ENCODE measurements around the gene PEX11B.

Gene PEX11B

DNA sequence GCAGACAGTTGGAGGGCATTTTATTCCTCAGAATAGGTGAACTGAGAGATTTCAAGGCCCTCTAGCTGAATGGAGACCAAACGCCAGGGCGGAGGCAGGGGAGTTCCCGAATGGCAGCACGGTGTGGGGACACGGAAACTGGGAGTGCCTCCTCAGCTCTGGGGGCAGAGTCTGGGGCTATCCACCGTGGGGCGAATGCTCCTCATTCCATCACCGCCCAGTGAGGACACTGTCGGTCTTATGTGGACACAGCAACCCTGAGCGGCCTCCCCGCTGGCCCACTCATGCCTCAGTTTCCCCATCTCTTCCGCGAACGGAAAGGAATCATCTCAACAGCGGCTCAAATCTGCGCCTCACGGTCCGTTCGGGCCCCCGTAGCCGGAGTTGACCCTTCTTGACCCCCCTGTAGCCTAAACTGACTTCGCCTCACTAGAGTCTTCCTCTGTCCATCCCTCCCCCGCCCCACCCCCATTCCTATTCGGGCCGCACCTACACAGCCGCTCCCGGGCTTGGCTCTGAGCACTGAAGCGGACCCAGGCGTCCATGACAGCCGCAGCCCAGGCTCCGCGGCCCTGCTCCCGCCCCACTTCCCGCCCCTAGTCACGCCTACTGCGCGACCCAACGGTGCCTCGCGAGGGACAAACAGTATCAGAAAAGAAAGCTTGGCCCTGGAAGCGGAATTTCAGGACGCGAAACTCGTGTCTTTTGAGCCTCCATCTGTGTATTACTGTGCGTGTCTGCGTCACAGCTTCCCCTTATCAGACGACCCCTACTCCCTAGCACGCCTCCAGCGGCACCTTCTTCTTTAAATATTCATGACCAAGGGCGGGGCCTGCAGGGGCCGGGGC, at the start of gene PEX11B:
Gene PEX11B, minus strand, starts transcription at position 574 of the 848 bp plus-strand sequence. Its CDS starts 29 bp downstream, at position 545.
- in situ Hi-C loops (cut with HindIII; ENCODE audit: low pct_ligation_motif_present, low pct_unique_long_range_greater_than_20kb, low sequenced_read_pairs) = no loop called here
- peak; percentile 88 for DNase-seq

DNA sequence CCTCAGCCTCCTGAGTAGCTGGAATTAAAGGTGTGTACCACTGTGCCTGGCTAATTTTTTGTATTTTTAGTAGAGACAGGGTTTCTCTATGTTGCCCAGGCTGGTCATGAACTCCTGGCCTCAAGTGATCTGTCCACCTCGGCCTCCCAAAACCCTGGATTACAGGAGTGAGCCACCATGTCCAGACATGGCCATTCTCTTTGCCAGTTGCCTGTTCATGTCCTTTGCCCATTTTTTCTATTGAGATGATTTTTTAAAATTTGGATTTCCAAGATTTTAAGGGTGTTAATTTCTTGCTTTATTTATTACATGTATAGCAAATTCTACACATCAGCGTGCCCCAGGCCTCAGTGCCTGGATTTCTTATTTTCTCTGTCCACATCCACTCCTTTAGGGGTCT, 48.8 kb upstream of the PEX11B start:
- in situ Hi-C loops (cut with HindIII; ENCODE audit: low pct_ligation_motif_present, low pct_unique_long_range_greater_than_20kb, low sequenced_read_pairs) = no loop called here
- DNase-seq = no peak

DNA sequence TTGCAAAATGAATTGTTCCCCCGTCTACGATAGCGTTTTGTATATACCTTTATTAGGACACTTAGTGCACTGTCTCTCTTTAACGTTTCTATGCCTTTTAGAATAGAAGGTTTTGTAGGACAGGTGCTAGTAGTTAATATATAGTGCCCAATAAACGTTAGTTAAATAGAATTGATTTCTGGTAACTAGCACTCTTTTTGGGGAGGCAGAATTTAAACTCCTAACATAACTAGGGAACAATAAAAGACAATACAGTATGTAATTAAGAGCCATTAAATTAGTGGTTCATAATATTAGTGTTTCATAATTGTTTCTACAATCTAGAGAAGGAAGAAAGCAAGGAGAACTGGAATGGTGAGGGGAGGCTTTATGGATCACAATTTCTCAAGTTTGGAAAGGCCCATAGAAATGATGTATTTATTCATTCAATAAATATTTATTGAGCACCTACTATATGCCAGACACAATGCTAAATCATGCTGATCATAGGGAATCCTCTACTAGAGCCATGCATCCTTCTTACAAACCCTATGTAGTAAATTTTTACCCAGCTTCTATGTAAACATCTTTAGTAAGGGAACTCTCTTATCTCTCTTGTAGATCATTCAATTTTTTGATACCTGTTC, 46.7 kb upstream of the PEX11B start:
- in situ Hi-C loops (cut with HindIII; ENCODE audit: low pct_ligation_motif_present, low pct_unique_long_range_greater_than_20kb, low sequenced_read_pairs) = no loop called here
- no peak for DNase-seq

DNA sequence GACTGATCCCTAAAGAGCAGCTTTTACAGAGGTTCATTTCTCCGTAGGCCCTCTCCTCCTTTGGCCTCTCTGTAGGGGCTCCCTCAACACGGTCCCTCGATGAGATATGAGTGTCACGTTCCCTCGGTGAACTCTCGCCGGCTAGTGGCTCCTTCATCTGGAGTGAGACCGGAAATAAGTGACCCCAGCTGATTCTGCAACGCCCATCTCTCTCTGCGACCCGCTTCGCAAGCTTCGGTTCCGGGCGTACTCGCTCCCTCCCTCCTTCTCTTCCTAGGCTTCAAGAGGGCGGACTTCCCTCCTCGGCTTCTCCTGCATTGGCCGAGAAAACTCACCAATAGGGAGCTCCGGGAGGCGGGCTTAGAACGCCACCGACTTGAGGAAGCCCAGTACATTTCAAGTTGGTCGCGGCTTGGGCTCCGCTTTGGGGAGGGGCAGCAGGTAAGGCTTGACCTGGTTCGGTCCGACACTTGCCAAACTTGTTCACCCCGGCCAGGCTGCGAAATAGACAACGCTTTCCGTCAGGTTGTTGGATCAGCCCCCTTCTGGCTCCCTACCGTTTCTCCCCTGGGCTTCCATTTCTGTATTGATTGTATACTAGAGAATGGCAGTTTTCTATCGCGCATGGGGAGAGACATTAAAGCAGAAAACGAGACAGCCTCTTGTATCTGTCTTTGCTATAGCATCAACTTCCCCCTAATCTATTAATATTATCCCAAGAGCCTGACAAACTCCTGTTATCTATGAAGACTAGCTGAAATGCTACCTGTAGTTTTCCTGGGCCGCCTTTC, 46.0 kb upstream of the PEX11B start, which contains the start of the genes ANKRD34A and POLR3GL:
Gene ANKRD34A, minus strand, starts transcription at position 248 of the 791 bp plus-strand sequence. CDS start 2,816 bp downstream, outside the sequence.
Gene POLR3GL, plus strand, starts transcription at position 363 of the 791 bp plus-strand sequence. CDS start 10,176 bp downstream, outside the sequence.
- in situ Hi-C loops (cut with HindIII; ENCODE audit: low pct_ligation_motif_present, low pct_unique_long_range_greater_than_20kb, low sequenced_read_pairs) = no loop called here
- peak; percentile 98 for DNase-seq

GRCh38 chr1:145963265-145964019, 44.9 kb upstream of the PEX11B start:
- peak; percentile 74 for DNase-seq
- in situ Hi-C loops (cut with HindIII; ENCODE audit: low pct_ligation_motif_present, low pct_unique_long_range_greater_than_20kb, low sequenced_read_pairs) = no loop called here

DNA sequence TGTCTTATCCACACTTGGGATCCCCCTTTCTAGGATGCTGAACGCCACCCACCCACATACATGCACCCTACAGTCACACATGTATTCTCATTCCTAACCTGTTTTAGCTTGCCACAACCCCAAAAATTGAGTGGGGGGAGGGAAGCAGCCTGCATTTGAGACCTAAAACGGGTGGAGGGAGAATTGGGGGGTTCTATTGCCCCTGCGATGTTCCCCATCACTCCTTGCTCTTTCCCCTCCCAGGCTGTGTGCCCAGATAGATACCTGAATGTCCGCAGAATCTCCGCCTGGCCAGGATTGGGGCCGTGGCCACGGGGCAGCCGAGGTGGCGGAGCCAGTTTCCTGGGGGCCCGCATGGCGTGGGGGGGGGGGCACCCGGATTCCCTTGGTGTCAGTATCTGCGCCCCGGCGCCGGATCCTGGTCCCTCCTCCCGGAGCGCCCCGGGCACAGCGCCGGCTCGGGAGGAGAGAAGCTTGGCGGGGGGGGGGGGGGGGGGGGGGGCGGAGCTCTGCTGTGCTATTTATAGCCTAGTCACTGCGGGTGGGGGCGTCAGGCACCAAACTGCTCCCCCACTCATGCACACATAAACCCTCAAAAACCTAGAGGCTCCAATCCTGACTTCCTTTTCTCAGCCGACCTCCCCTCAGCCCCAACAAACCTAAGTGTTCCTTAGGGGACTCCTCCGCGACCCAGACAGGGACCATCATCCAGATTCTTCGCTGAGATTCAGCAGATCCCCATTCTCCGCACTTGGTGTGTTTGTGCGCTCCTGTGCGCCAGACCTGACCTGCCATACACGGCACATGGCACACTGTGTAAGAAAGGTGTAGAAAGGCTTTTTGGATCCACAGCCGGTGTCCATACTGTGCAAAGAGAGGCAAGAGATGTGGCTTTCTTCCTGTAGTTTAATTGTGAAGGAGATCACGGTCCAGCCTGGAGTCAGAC, 43.9 kb upstream of the PEX11B start:
- in situ Hi-C loops (cut with HindIII; ENCODE audit: low pct_ligation_motif_present, low pct_unique_long_range_greater_than_20kb, low sequenced_read_pairs) = no loop called here
- DNase-seq = peak; percentile 23

DNA sequence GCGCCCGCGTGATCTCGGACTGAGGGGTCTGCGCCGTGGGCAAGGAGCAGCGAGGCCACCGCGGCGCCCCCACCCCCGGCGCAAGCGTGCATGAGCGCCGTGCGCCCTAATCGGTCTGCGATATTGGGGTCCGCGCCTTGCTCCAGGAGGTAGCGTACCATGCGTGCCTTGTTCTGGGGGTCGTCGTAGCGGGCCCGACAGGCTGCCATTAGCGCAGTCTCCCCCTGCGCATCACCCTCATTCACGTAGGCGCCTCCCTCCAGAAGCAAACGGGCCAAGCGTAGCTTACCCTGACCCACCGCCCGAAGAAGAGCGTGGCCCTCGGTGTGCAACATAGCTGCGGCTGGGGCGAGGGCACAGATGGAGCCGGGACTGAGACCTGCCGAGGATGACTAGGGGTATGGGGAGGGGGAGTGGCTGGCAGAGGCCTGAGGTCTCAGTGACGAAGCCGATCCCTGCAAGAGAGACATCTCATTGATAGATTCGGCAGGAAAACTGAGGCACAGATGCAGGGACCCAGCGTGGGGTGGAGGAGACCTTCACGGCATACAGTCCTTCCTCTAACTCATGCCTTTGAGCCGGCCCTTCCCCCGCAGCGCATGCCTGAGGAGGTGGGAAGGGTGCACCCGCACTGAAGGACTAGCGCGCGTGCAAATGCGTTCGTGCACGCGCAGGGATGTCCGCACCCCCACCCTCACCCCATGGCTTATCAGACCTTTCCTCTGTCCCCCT, 43.1 kb upstream of the PEX11B start:
- in situ Hi-C loops (cut with HindIII; ENCODE audit: low pct_ligation_motif_present, low pct_unique_long_range_greater_than_20kb, low sequenced_read_pairs) = no loop called here
- peak; percentile 44 for DNase-seq

DNA sequence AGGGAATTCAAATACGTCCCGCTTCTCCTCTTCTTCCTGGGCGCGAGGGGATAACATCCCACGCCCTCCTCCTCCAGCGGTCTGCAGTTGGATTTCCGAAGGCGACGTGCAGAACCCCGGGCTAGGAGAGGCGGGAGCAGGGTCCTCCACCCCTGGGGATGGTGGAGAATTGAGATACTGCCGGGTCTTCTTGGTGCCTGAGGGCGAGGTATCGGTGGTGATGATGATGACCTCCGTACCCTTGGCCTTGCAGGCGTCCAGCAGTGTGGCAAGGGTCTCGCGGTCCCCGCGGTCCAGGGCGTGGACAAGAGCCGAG, 42.5 kb upstream of the PEX11B start:
- in situ Hi-C loops (cut with HindIII; ENCODE audit: low pct_ligation_motif_present, low pct_unique_long_range_greater_than_20kb, low sequenced_read_pairs) = no loop called here
- DNase-seq = no peak

DNA sequence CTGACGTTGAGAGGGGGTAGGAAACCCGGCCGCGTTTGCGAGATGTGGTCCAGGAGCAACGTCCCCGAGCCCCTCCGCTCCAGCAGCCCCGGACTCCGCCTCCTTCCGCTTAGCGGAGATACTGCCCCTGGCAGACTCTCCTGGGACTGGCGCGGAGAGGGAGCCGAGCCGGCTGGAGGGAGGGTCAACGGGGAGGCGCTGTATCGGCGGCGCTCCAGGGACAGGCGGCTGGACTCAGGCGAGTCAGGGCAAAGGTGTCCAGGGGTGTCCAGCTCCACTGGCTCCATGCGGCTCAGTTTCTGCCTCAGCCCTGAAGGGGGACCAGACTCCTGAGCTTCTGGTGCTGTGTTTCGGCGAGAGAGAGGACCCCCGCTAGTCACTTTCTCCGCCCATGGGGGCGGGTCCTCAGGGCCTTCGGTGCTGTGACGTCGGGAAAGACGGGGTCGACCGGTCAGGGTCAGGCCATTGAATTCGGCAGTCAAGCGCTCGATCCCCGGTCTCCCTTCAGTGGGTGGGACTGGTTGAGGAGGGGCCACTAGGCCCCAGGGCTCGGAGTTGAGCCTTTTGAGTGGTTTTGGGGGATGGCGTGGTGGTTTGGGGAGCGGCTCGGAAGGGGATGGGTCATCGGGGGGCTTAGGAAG, 42.1 kb upstream of the PEX11B start:
- DNase-seq = peak; percentile 79
- in situ Hi-C loops (cut with HindIII; ENCODE audit: low pct_ligation_motif_present, low pct_unique_long_range_greater_than_20kb, low sequenced_read_pairs) = no loop called here

GRCh38 chr1:145959957-145960467, 41.5 kb upstream of the PEX11B start:
- DNase-seq = no peak
- in situ Hi-C loops (cut with HindIII; ENCODE audit: low pct_ligation_motif_present, low pct_unique_long_range_greater_than_20kb, low sequenced_read_pairs) = no loop called here

DNA sequence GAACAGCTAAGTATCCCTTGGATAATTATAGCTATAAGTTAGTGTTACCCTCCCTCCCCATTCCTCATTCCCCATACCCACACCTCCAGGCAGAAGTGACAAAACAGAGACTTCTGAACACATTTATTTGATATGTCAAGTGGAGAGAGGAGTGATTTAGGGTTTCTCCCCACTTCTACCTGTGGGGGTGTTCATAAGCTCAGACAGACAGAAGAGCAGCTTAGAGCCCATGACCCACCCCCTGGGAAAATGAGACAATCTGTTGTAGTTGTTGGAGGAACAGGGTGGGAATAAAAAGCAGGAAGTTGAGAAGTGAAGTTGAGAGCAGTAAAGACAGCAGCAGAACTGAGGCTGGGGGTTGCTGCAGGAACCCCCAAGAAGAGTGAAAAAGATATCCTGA, 40.8 kb upstream of the PEX11B start:
- in situ Hi-C loops (cut with HindIII; ENCODE audit: low pct_ligation_motif_present, low pct_unique_long_range_greater_than_20kb, low sequenced_read_pairs) = no loop called here
- no peak for DNase-seq

DNA sequence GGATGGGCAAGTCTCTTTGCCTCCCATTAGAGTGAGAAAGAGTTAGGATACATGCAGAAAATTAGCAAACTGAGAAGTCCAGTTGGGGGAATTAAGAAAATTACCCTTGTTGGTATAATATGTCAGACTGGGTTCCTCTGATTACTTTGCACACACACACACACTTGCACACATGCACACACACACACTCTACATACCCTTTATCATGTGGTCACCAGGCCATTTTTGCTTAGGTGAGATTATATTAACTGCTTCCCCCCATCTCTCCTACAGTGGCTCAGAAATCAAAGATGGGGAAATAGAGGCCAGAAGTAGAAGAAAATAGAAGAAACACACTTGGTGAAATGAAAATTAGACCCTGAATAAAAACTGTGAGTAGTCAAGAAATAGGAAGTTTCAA, 40.2 kb upstream of the PEX11B start:
- no peak for DNase-seq
- in situ Hi-C loops (cut with HindIII; ENCODE audit: low pct_ligation_motif_present, low pct_unique_long_range_greater_than_20kb, low sequenced_read_pairs) = no loop called here

GRCh38 chr1:145957443-145958319, 39.2 kb upstream of the PEX11B start, which contains the start of gene LIX1L:
Gene LIX1L (minus strand): TSS chr1:145958017. CDS start chr1:145957927, 90 bp downstream.
- in situ Hi-C loops (cut with HindIII; ENCODE audit: low pct_ligation_motif_present, low pct_unique_long_range_greater_than_20kb, low sequenced_read_pairs) = no loop called here
- DNase-seq = peak; percentile 99

- in situ Hi-C loops (cut with HindIII; ENCODE audit: low pct_ligation_motif_present, low pct_unique_long_range_greater_than_20kb, low sequenced_read_pairs) = no loop called here
- peak; percentile 20 for DNase-seq
Measured at GRCh38 chr1:145956781-145957442, 38.4 kb upstream of the PEX11B start.

GRCh38 chr1:145956361-145956760, 37.8 kb upstream of the PEX11B start:
- in situ Hi-C loops (cut with HindIII; ENCODE audit: low pct_ligation_motif_present, low pct_unique_long_range_greater_than_20kb, low sequenced_read_pairs) = no loop called here
- no peak for DNase-seq
